ENCODE measurements around the gene TNIP3. TPM values are rescaled to one million over a fixed set of nuclear protein-coding genes. Genes with fewer than 3 reads are reported as not detected.

Gene TNIP3
- total and polyA plus RNA-seq, 9 of the 15 experiments (the other 6 are each of a cell fraction or from before 2014, with no cell fraction given), result 0.14 TPM; not detected in 8

DNA sequence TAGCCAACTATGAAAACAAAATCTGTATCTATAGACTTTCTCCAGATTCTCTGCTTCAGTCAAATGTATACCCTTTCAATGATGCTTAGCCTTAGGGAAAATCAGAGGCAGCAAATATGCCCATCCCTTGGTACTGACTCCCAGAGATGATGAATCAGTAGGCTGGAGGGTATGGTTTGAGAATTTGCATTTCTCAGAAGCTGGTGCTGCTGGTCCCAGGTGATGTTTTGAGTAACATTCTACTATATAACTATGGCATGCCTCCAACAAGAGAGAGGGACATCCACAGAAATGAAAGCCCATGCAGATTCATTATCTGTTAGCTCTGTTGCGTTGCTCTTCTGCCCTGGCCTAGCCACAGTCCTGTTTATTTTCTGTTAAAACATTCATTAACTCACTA lies 13.6 kb downstream of the TNIP3 start:
- ChIA-PET CTCF (ENCODE audit: low intra/inter-chr PET ratio) (no interaction called here), POLR2A (no interaction called here)
- Histone ChIP-seq H4K20me1 (replicated peaks; ENCODE audit: control insufficient read depth, insufficient read depth, low read length) (no peaks in the 10 kb centered on the region), H3K36me3 (ENCODE audit: control insufficient read depth, insufficient read depth, low read length) (no peaks in the 10 kb centered on the region), H3K4me2 (ENCODE audit: insufficient read depth, low read length) (no peak overlapping the region), H2AFZ (ENCODE audit: low read depth, low read length) (no peak overlapping the region), H3K27me3 (ENCODE audit: control insufficient read depth in 2 of 2, insufficient read depth in 2 of 2, low read length in 2 of 2) (no peaks in the 10 kb centered on the region), H3K9me1 (ENCODE audit: control insufficient read depth, insufficient read depth, low read length) (no peaks in the 10 kb centered on the region), H3K27ac (ENCODE audit: extremely low read depth, low read depth, low read length) (no peak overlapping the region), H3K9ac (ENCODE audit: insufficient read depth in 1 of 2, low read depth in 2 of 2, low read length in 2 of 2) (no peak overlapping the region), H3K9me3 (replicated peaks; ENCODE audit: control insufficient read depth, insufficient read depth, low read depth, low read length) (no peaks in the 10 kb centered on the region), H3K4me1 (replicated peaks in 1 of 2; ENCODE audit: control insufficient read depth in 2 of 2, insufficient read depth in 2 of 2, low read length in 2 of 2) (no peaks in the 10 kb centered on the region), H3K79me2 (ENCODE audit: control insufficient read depth, insufficient read depth, low read length) (no peaks in the 10 kb centered on the region), H3K4me3 (no peak overlapping the region)
- no TSS peak for BruUV-seq (replicated peaks)
- no peak for TF ChIP-seq ETS2 (tag; IDR thresholded peaks at IDR 0.05; ENCODE audit: borderline replicate concordance, poor library complexity, severe bottlenecking)
- TF ChIP-seq, protein P1, sequence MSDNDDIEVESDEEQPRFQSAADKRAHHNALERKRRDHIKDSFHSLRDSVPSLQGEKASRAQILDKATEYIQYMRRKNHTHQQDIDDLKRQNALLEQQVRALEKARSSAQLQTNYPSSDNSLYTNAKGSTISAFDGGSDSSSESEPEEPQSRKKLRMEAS (CRISPR knock-in tag; IDR thresholded peaks at IDR 0.05), result no peak
- no peak for TF ChIP-seq POLR2A (conservative IDR thresholded peaks at IDR 0.05)
- no peak for TF ChIP-seq STAT5A (IDR thresholded peaks at IDR 0.05; ENCODE audit: borderline replicate concordance, low read length)
- TF ChIP-seq SMARCA4 (IDR thresholded peaks at IDR 0.05), result no peak
- TF ChIP-seq HDAC3 (IDR thresholded peaks at IDR 0.05; ENCODE audit: borderline replicate concordance, partially characterized antibody), result no peak
- TF ChIP-seq ZNF75A (CRISPR knock-in tag; IDR thresholded peaks at IDR 0.05), result no peak
- TF ChIP-seq, protein P2, sequence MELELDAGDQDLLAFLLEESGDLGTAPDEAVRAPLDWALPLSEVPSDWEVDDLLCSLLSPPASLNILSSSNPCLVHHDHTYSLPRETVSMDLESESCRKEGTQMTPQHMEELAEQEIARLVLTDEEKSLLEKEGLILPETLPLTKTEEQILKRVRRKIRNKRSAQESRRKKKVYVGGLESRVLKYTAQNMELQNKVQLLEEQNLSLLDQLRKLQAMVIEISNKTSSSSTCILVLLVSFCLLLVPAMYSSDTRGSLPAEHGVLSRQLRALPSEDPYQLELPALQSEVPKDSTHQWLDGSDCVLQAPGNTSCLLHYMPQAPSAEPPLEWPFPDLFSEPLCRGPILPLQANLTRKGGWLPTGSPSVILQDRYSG (tag; conservative IDR thresholded peaks at IDR 0.05; ENCODE audit: low read depth), result no peak
- intact Hi-C loops (cut with micrococcal nuclease) (no loop called here), in situ Hi-C loops (cut with MboI) (no loop called here)
- FAIRE-seq (no peak), DNase-seq (ENCODE audit: extremely low read depth in 1 of 4, low spot score in 3 of 4) (no peak), ATAC-seq (no peak)
- WGBS (ENCODE audit: insufficient coverage, low coverage, missing lambda C conversion rate), result 0% methylated on average over 1 of the region's 1 CpG

Data from K562 (cell line).